CD4-positive, CD25-positive, alpha-beta regulatory T cell (primary cell): ENCODE results near the gene TPPP3. TPM values are rescaled to one million over a fixed set of nuclear protein-coding genes. Genes with fewer than 3 reads are reported as not detected.

Source experiments
- ATAC-seq, 2 donors: fragments of 150-1000 bp; cut with Tn5 transposase; one replicate each; pipeline ENCODE4 v1.10.0; 2021; ENCODE audit warnings: low read depth in 2 of 2, moderate number of reproducible peaks in 2 of 2, moderate library complexity in 1 of 2
- DNase-seq, 3 donors: peaks; one replicate each; pipeline versions ENCODE4 v3.0.0 to v3.0.0-alpha.2; 2012 to 2022; ENCODE audit warnings: mixed read lengths in 1 of 3
- H3K27ac ChIP-seq: one replicate; pipeline ENCODE4 v1.7.0; 2013; ENCODE audit warnings: mild to moderate bottlenecking, low read length; ENCODE audit not compliant: insufficient read depth, poor library complexity, severe bottlenecking
- H3K27me3 ChIP-seq: one replicate; pipeline ENCODE4 v1.7.0; 2013; ENCODE audit warnings: low read length; ENCODE audit not compliant: control insufficient read depth, insufficient read depth
- H3K36me3 ChIP-seq: one replicate; pipeline ENCODE4 v1.7.0; 2013; ENCODE audit warnings: mild to moderate bottlenecking, low read length, moderate library complexity; ENCODE audit not compliant: control insufficient read depth, insufficient read depth
- H3K4me1 ChIP-seq: 2 replicates; pipeline ENCODE4 v1.7.0; 2013; ENCODE audit warnings: mild to moderate bottlenecking, low read length; ENCODE audit not compliant: insufficient read depth, control insufficient read depth, poor library complexity, severe bottlenecking
- H3K4me3 ChIP-seq: one replicate; pipeline ENCODE4 v1.7.0; 2013; ENCODE audit warnings: low read depth, mild to moderate bottlenecking, low read length, moderate library complexity
- H3K9me3 ChIP-seq, 2 experiments: 1 replicate in 1 of 2; 2 replicates in 1 of 2; pipeline ENCODE4 v1.7.0; 2013; ENCODE audit warnings: low read length in 2 of 2, mild to moderate bottlenecking in 1 of 2, moderate library complexity in 1 of 2; ENCODE audit not compliant: control insufficient read depth in 2 of 2
- H3K27ac Mint-ChIP-seq, 3 donors: one replicate each; pipeline ENCODE4 v1.8.0; 2020 to 2022; ENCODE audit warnings: mild to moderate bottlenecking in 3 of 3, mixed read lengths in 3 of 3, moderate library complexity in 2 of 3
- H3K27me3 Mint-ChIP-seq: one replicate; pipeline ENCODE4 v1.8.0; 2022; ENCODE audit warnings: mild to moderate bottlenecking, mixed read lengths
- H3K36me3 Mint-ChIP-seq: one replicate; pipeline ENCODE4 v1.8.0; 2020; ENCODE audit warnings: mixed read lengths
- H3K4me1 Mint-ChIP-seq, 4 donors: one replicate each; pipeline ENCODE4 v1.8.0; 2020 to 2022; ENCODE audit warnings: mixed read lengths in 4 of 4, mild to moderate bottlenecking in 1 of 4
- H3K4me3 Mint-ChIP-seq, 4 donors: one replicate each; pipeline ENCODE4 v1.8.0; 2020 to 2022; ENCODE audit warnings: mild to moderate bottlenecking in 4 of 4, mixed read lengths in 4 of 4, moderate library complexity in 3 of 4
- H3K9me3 Mint-ChIP-seq, 7 donors: one replicate each; pipeline ENCODE4 v1.8.0; 2020 to 2022; ENCODE audit warnings: mixed read lengths in 7 of 7, mild to moderate bottlenecking in 3 of 7, moderate library complexity in 2 of 7
- polyA plus RNA-seq, 4 donors: library from polyadenylated mRNA; unstranded; fragments of 300-500 nt; fragmentation: Illumina TruSeq; gene quantifications; one replicate each; pipeline ENCODE4 v1.2.3, GENCODE V29; 2021
- total RNA-seq: library from RNA; stranded (reverse); gene quantifications from one replicate; pipeline ENCODE4 v1.2.3, GENCODE V29; 2022

Gene TPPP3
- total and polyA plus RNA-seq, 5 donors from 2014 or later = not detected

- peaks cover 12% of the 10 kb centered on the region for H3K27me3 ChIP-seq
- no peak overlapping the region for H3K27ac Mint-ChIP-seq
These were observed 30.9 kb upstream of the TPPP3 start for GRCh38 chr16:67424261-67424615.

GRCh38 chr16:67423611-67424260, 30.4 kb upstream of the TPPP3 start:
- H3K4me3 ChIP-seq = no peak overlapping the region
- no peaks in the 10 kb centered on the region for H3K9me3 ChIP-seq
- H3K27me3 ChIP-seq = peaks cover 8% of the 10 kb centered on the region
- Mint-ChIP-seq H3K4me1 (no peaks in the 10 kb centered on the region), H3K36me3 (no peaks in the 10 kb centered on the region), H3K27ac (no peak overlapping the region), H3K4me3 (no peak overlapping the region), H3K27me3 (peaks cover 64% of the 10 kb centered on the region), H3K9me3 (peaks cover 0 to 1% (median 0%) of the 10 kb centered on the region in 7 donors)
- DNase-seq (no peak), ATAC-seq (no peak)
- H3K36me3 ChIP-seq = no peaks in the 10 kb centered on the region
- H3K27ac ChIP-seq = no peak overlapping the region
- H3K4me1 ChIP-seq = no peaks in the 10 kb centered on the region

More at GRCh38 chr16:67424261-67424615, 30.9 kb upstream of the TPPP3 start:
- no peaks in the 10 kb centered on the region for H3K36me3 Mint-ChIP-seq
- H3K9me3 Mint-ChIP-seq = peaks cover 0 to 1% (median 0%) of the 10 kb centered on the region in 7 donors
- DNase-seq (no peak), ATAC-seq (no peak)
- no peak overlapping the region for H3K4me3 Mint-ChIP-seq
- Histone ChIP-seq H3K4me1 (no peaks in the 10 kb centered on the region), H3K4me3 (no peak overlapping the region), H3K36me3 (no peaks in the 10 kb centered on the region), H3K27ac (no peak overlapping the region), H3K9me3 (no peaks in the 10 kb centered on the region)
- H3K4me1 Mint-ChIP-seq = no peaks in the 10 kb centered on the region
- peaks cover 69% of the 10 kb centered on the region for H3K27me3 Mint-ChIP-seq

GRCh38 chr16:67423015-67423414, 29.7 kb upstream of the TPPP3 start:
- ATAC-seq = no peak
- Histone ChIP-seq H3K36me3 (no peaks in the 10 kb centered on the region), H3K9me3 (no peaks in the 10 kb centered on the region), H3K4me1 (no peaks in the 10 kb centered on the region), H3K4me3 (no peak overlapping the region), H3K27me3 (peaks cover 8% of the 10 kb centered on the region), H3K27ac (no peak overlapping the region)
- no peak for DNase-seq
- H3K9me3 Mint-ChIP-seq = peaks cover 0 to 1% (median 0%) of the 10 kb centered on the region in 7 donors
- no peak overlapping the region for H3K27ac Mint-ChIP-seq
- no peaks in the 10 kb centered on the region for H3K36me3 Mint-ChIP-seq
- H3K4me1 Mint-ChIP-seq = no peaks in the 10 kb centered on the region
- H3K27me3 Mint-ChIP-seq = peaks cover 64% of the 10 kb centered on the region
- H3K4me3 Mint-ChIP-seq = no peak overlapping the region

GRCh38 chr16:67421030-67421429, 27.7 kb upstream of the TPPP3 start:
- no peak overlapping the region for H3K4me3 Mint-ChIP-seq
- Histone ChIP-seq H3K4me3 (no peak overlapping the region), H3K9me3 (no peaks in the 10 kb centered on the region), H3K4me1 (peaks cover 6% of the 10 kb centered on the region), H3K36me3 (no peaks in the 10 kb centered on the region), H3K27ac (no peak overlapping the region), H3K27me3 (peaks cover 18% of the 10 kb centered on the region)
- H3K4me1 Mint-ChIP-seq = peaks cover 0 to 11% (median 4%) of the 10 kb centered on the region in 4 donors
- H3K27ac Mint-ChIP-seq = no peak overlapping the region
- DNase-seq (no peak), ATAC-seq (no peak)
- H3K9me3 Mint-ChIP-seq = no peaks in the 10 kb centered on the region
- H3K27me3 Mint-ChIP-seq = peaks cover 64% of the 10 kb centered on the region
- H3K36me3 Mint-ChIP-seq = no peaks in the 10 kb centered on the region

GRCh38 chr16:67419931-67420330, 26.6 kb upstream of the TPPP3 start:
- H3K27ac Mint-ChIP-seq = no peak overlapping the region
- no peaks in the 10 kb centered on the region for H3K9me3 ChIP-seq
- no peaks in the 10 kb centered on the region for H3K36me3 Mint-ChIP-seq
- no peak for ATAC-seq
- H3K27me3 Mint-ChIP-seq = peaks cover 59% of the 10 kb centered on the region
- DNase-seq = no peak
- no peak overlapping the region for H3K4me3 Mint-ChIP-seq
- no peak overlapping the region for H3K27ac ChIP-seq
- no peaks in the 10 kb centered on the region for H3K36me3 ChIP-seq
- peaks cover 0 to 11% (median 6%) of the 10 kb centered on the region in 4 donors for H3K4me1 Mint-ChIP-seq
- peaks cover 15% of the 10 kb centered on the region for H3K27me3 ChIP-seq
- H3K9me3 Mint-ChIP-seq = no peaks in the 10 kb centered on the region
- peaks cover 10% of the 10 kb centered on the region for H3K4me1 ChIP-seq
- no peak overlapping the region for H3K4me3 ChIP-seq

- Histone ChIP-seq H3K27ac (no peak overlapping the region), H3K9me3 (no peaks in the 10 kb centered on the region), H3K36me3 (no peaks in the 10 kb centered on the region), H3K4me3 (no peak overlapping the region), H3K27me3 (peaks cover 17% of the 10 kb centered on the region), H3K4me1 (peaks cover 10% of the 10 kb centered on the region)
- Mint-ChIP-seq H3K4me3 (no peak overlapping the region), H3K27me3 (peaks cover 60% of the 10 kb centered on the region), H3K9me3 (no peaks in the 10 kb centered on the region), H3K4me1 (peaks cover 0 to 11% (median 6%) of the 10 kb centered on the region in 4 donors), H3K36me3 (no peaks in the 10 kb centered on the region), H3K27ac (no peak overlapping the region)
- ATAC-seq = no peak
- DNase-seq = no peak
These were observed 26.2 kb upstream of the TPPP3 start for GRCh38 chr16:67419502-67419901.

GRCh38 chr16:67417333-67418061, 24.2 kb upstream of the TPPP3 start:
- no peaks in the 10 kb centered on the region for H3K36me3 ChIP-seq
- peak overlapping the region in 2 of 4 donors; percentile 6 to 36 for H3K4me3 Mint-ChIP-seq
- H3K4me1 ChIP-seq = peaks cover 10% of the 10 kb centered on the region
- H3K9me3 ChIP-seq = no peaks in the 10 kb centered on the region
- ATAC-seq (no peak), DNase-seq (no peak)
- H3K27ac ChIP-seq = no peak overlapping the region
- peaks cover 0 to 15% (median 8%) of the 10 kb centered on the region in 4 donors for H3K4me1 Mint-ChIP-seq
- no peak overlapping the region for H3K4me3 ChIP-seq
- no peaks in the 10 kb centered on the region for H3K36me3 Mint-ChIP-seq
- H3K27me3 ChIP-seq = peaks cover 19% of the 10 kb centered on the region
- no peaks in the 10 kb centered on the region for H3K9me3 Mint-ChIP-seq
- H3K27me3 Mint-ChIP-seq = peaks cover 53% of the 10 kb centered on the region
- H3K27ac Mint-ChIP-seq = no peak overlapping the region
